ENCODE results near the gene ZNF358.

ZNF358 gene

GRCh38 chr19:7539827-7540425 is 24.0 kb downstream of the ZNF358 start:
- DNase-seq: no peak

GRCh38 chr19:7540761-7541474 is 25.0 kb downstream of the ZNF358 start:
- no peak for DNase-seq

- DNase-seq: no peak
Measured at GRCh38 chr19:7541475-7541824, 25.5 kb downstream of the ZNF358 start.

GRCh38 chr19:7541828-7542443 is 26.0 kb downstream of the ZNF358 start:
- DNase-seq: no peak

- DNase-seq: no peak
Measured at GRCh38 chr19:7542556-7543348, 26.8 kb downstream of the ZNF358 start.

- no peak for DNase-seq
Measured at GRCh38 chr19:7544626-7545025, 28.7 kb downstream of the ZNF358 start.

GRCh38 chr19:7545300-7545699 is 29.4 kb downstream of the ZNF358 start:
- DNase-seq: no peak

- DNase-seq: no peak
Measured at GRCh38 chr19:7545904-7546303, 30.0 kb downstream of the ZNF358 start.

GRCh38 chr19:7547159-7547558 is 31.3 kb downstream of the ZNF358 start:
- no peak for DNase-seq

GRCh38 chr19:7549429-7550148 is 33.7 kb downstream of the ZNF358 start:
- no peak for DNase-seq

GRCh38 chr19:7550169-7550770 is 34.4 kb downstream of the ZNF358 start:
- no peak for DNase-seq

GRCh38 chr19:7550987-7551761 is 35.3 kb downstream of the ZNF358 start:
- no peak for DNase-seq

GRCh38 chr19:7552781-7553180 is 36.9 kb downstream of the ZNF358 start:
- DNase-seq: no peak

GRCh38 chr19:7554565-7554964 is 38.7 kb downstream of the ZNF358 start:
- no peak for DNase-seq

GRCh38 chr19:7554990-7555864 is 39.3 kb downstream of the ZNF358 start:
- no peak for DNase-seq

GRCh38 chr19:7556696-7557315 is 40.9 kb downstream of the ZNF358 start:
- no peak for DNase-seq

- DNase-seq: no peak
Measured at GRCh38 chr19:7558667-7559066, 42.8 kb downstream of the ZNF358 start.

- DNase-seq: no peak
Measured at GRCh38 chr19:7559102-7559501, 43.2 kb downstream of the ZNF358 start.

GRCh38 chr19:7560255-7560654 is 44.4 kb downstream of the ZNF358 start:
- no peak for DNase-seq

- DNase-seq: no peak
Measured at GRCh38 chr19:7561325-7561724, 45.4 kb downstream of the ZNF358 start.

Data from DMS79 treated with DMSO at 0.1 percent for 48 hours (cell line).